Measurements from ENCODE around the gene ATP2C2. TPM values are rescaled to one million over a fixed set of nuclear protein-coding genes. Genes with fewer than 3 reads are reported as not detected.
"Not testable (repeated sequence)": the region's sequence is repeated elsewhere in the genome, so short reads cannot be mapped to it uniquely, and the experiment has no call there.

ATP2C2 gene
- total and polyA plus RNA-seq, 3 donors from 2014 or later, result 1.1 to 5.8 (median 3.0) TPM

DNA sequence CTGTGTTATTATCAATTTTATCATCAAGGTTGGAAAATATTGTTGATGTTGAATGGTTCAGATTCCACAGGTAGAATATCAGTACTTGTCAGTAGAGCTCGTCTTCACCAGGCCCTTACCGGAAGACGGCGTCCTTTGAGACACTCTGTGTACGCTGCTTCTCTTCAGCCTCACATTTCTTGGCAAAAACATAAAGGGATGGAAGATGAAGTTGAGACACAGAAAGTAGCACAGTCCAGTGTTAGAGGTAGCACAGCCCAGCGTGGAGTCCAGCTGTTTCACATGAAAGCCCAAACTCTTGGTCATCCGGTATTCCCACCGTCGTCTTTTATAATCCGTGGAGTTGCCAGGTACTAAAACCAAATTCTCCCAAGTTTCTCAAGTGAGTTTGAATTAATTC is 30.4 kb downstream of the ATP2C2 start:
- intact Hi-C loops (cut with DNase I; ENCODE audit: low total_unique reads), result no loop called here
- Histone ChIP-seq H3K27ac (no peak overlapping the region), H3K36me3 (ENCODE audit: low read depth, missing control alignments) (no peaks in the 10 kb centered on the region), H3K27me3 (no peaks in the 10 kb centered on the region), H3K9me3 (no peaks in the 10 kb centered on the region), H3K4me3 (no peak overlapping the region), H3K4me1 (no peaks in the 10 kb centered on the region)
- 50 to 59% methylated on average over 10 of the region's 10 CpGs for WGBS, 2 donors
- no peak for DNase-seq
- TF ChIP-seq CTCF (IDR thresholded peaks at IDR 0.05), result no peak
- no peak for TF ChIP-seq POLR2A (IDR thresholded peaks at IDR 0.05)

DNA sequence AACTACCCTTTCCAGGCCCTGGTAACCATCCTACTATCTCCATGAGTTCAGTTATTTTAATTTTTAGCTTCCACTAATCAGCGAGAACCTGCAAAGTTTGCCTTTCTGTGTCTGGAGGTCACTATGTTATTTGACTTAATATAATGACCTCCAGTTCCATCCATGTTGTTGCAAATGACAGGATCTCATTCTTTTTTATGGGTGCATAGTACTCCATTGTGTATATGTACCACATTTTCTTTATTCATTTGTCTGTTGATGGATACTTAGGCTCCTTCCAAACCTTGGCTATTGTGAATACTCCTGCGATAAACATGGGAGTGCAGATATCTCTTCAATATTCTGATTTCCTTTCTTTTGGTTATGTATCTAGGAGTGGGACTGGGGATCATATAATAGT is 31.6 kb downstream of the ATP2C2 start:
- H3K27me3 ChIP-seq; DNase-seq; H3K4me3 ChIP-seq; intact Hi-C loops (cut with DNase I; ENCODE audit: low total_unique reads); H3K4me1 ChIP-seq; H3K9me3 ChIP-seq; H3K27ac ChIP-seq; H3K36me3 ChIP-seq (ENCODE audit: low read depth, missing control alignments): not testable (repeated sequence)
- 74 to 77% methylated on average over 2 of the region's 2 CpGs for WGBS, 2 donors

DNA sequence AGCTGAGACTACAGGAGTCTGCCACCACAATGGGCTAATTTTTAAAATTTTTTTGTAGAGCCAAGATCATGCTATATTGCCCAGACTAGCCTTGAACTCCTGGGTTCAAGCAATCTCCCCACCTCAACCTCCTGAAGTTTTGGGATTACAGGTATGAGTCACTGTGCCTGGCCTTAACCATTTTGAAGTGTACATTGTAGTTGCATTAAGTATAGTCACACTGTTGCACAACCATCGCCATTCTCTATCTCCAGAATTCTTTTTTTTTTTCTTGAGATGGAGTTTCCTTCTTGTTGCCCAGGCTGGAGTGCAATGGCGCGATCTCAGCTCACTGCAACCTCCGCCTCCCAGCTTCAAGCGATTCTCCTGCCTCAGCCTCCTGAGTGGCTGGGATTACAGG is 35.1 kb downstream of the ATP2C2 start:
- intact Hi-C loops (cut with DNase I; ENCODE audit: low total_unique reads); H3K27me3 ChIP-seq; DNase-seq; H3K36me3 ChIP-seq (ENCODE audit: low read depth, missing control alignments); H3K27ac ChIP-seq; H3K4me3 ChIP-seq; H3K4me1 ChIP-seq; H3K9me3 ChIP-seq: not testable (repeated sequence)
- 94 to 95% methylated on average over 5 of the region's 5 CpGs for WGBS, 2 donors

- Histone ChIP-seq H3K9me3 (no peaks in the 10 kb centered on the region), H3K27me3 (no peaks in the 10 kb centered on the region), H3K27ac (no peak overlapping the region), H3K36me3 (ENCODE audit: low read depth, missing control alignments) (no peaks in the 10 kb centered on the region), H3K4me3 (no peak overlapping the region), H3K4me1 (no peaks in the 10 kb centered on the region)
- TF ChIP-seq CTCF (IDR thresholded peaks at IDR 0.05) (no peak), POLR2A (IDR thresholded peaks at IDR 0.05) (no peak)
- WGBS, 2 donors, result 90 to 92% methylated on average over 3 of the region's 3 CpGs
- intact Hi-C loops (cut with DNase I; ENCODE audit: low total_unique reads), result no loop called here
- DNase-seq, result no peak
Measured at GRCh38 chr16:84404324-84404723, 36.0 kb downstream of the ATP2C2 start.

- intact Hi-C loops (cut with DNase I; ENCODE audit: low total_unique reads), result no loop called here
- no peaks in the 10 kb centered on the region for H3K27me3 ChIP-seq
- TF ChIP-seq POLR2A (IDR thresholded peaks at IDR 0.05) (no peak), CTCF (IDR thresholded peaks at IDR 0.05) (no peak)
- DNase-seq, result no peak
- no peak overlapping the region for H3K4me3 ChIP-seq
- no peaks in the 10 kb centered on the region for H3K36me3 ChIP-seq (ENCODE audit: low read depth, missing control alignments)
- H3K4me1 ChIP-seq, result no peaks in the 10 kb centered on the region
- 90 to 91% methylated on average over 18 to 19 of the region's 19 CpGs for WGBS, 2 donors
- no peaks in the 10 kb centered on the region for H3K9me3 ChIP-seq
- H3K27ac ChIP-seq, result no peak overlapping the region
Measured at GRCh38 chr16:84404936-84405639, 36.8 kb downstream of the ATP2C2 start.
